HepG2 (cell line): ENCODE results near the gene SRSF1. TPM values are rescaled to one million over a fixed set of nuclear protein-coding genes. Genes with fewer than 3 reads are reported as not detected.

ENCODE experiments used
- DRAP1 ChIP-seq: IDR thresholded peaks from 2 replicates; pipeline ENCODE4 v1.6.1; 2016; ENCODE audit warnings: missing genetic modification reagents, missing compliant biosample characterization
- GPBP1L1 ChIP-seq: sonication (generic); formaldehyde crosslinking; IDR thresholded peaks from 2 replicates; pipeline ENCODE4 v1.5.0; 2020; ENCODE audit warnings: mild to moderate bottlenecking, missing genetic modification reagents
- KDM5A ChIP-seq: fragments of 200-600 bp; sonication (generic); IDR thresholded peaks from 2 replicates; pipeline ENCODE4 v1.7.0; 2018; ENCODE audit warnings: antibody characterized with exemption, mild to moderate bottlenecking, low read length, borderline replicate concordance
- MIXL1 ChIP-seq: IDR thresholded peaks from 2 replicates; pipeline ENCODE4 v1.6.1; 2016
- MTA3 ChIP-seq: sonication (generic); formaldehyde crosslinking; IDR thresholded peaks from 2 replicates; pipeline ENCODE4 v1.4.0; 2020; ENCODE audit warnings: missing genetic modification reagents
- NFATC3 ChIP-seq: sonication (generic); formaldehyde crosslinking; IDR thresholded peaks from 2 replicates; pipeline ENCODE4 v1.5.1; 2020; ENCODE audit warnings: mild to moderate bottlenecking, missing genetic modification reagents
- RXRB ChIP-seq: IDR thresholded peaks from 2 replicates; pipeline ENCODE4 v1.6.1; 2016; ENCODE audit warnings: borderline replicate concordance, missing genetic modification reagents, missing compliant biosample characterization
- SP5 ChIP-seq: IDR thresholded peaks from 2 replicates; pipeline ENCODE4 v1.6.1; 2016; ENCODE audit warnings: low read depth, borderline replicate concordance
- SRSF4 ChIP-seq: fragments of 200-400 bp; formaldehyde crosslinking; IDR thresholded peaks from one replicate; pipeline ENCODE4 v1.6.1; 2018; ENCODE audit warnings: mild to moderate bottlenecking, low read depth, low read length, moderate library complexity; ENCODE audit not compliant: poor library complexity, severe bottlenecking
- ZNF12 ChIP-seq: sonication (generic); formaldehyde crosslinking; IDR thresholded peaks from 2 replicates; pipeline ENCODE4 v1.5.0; 2020; ENCODE audit warnings: missing genetic modification reagents
- polyA plus RNA-seq, 8 experiments: library from polyadenylated mRNA; depleted of rRNA in 3 of 8; stranded (reverse) in 7 of 8; unstranded in 1 of 8; fragments of >200 nt; fragmentation: Illumina TruSeq in 4 of 8; extraction: Trizol in 4 of 8; gene quantifications; 2 replicates each; pipeline versions ENCODE4 v1.2.1 to v1.2.3, GENCODE V29; 2011 to 2016; ENCODE audit warnings: low read depth in 4 of 8, missing spikeins in 1 of 8, mixed read lengths in 1 of 8; ENCODE audit not compliant: insufficient read depth in 1 of 8
- total RNA-seq, 5 experiments: library from RNA; depleted of rRNA; stranded (reverse); fragments of >200 nt; fragmentation: Illumina TruSeq; extraction: Trizol; gene quantifications; 2 replicates each; pipeline ENCODE4 v1.2.3, GENCODE V29; 2016; ENCODE audit warnings: low read depth in 1 of 5
- TF ChIP-seq, protein P1 (sequence below): sonication (generic); formaldehyde crosslinking; IDR thresholded peaks from 2 replicates; pipeline ENCODE4 v1.5.0; 2020; ENCODE audit warnings: mild to moderate bottlenecking, missing genetic modification reagents, moderate library complexity
- TF ChIP-seq, protein P2 (sequence below): sonication (generic); formaldehyde crosslinking; IDR thresholded peaks from 2 replicates; pipeline ENCODE4 v1.5.0; 2020; ENCODE audit warnings: missing genetic modification reagents
- TF ChIP-seq, protein P3 (sequence below): sonication (generic); formaldehyde crosslinking; IDR thresholded peaks from 2 replicates; pipeline ENCODE4 v1.5.0; 2020; ENCODE audit warnings: mild to moderate bottlenecking, missing genetic modification reagents

Gene SRSF1
- total and polyA plus RNA-seq, 2 of the 13 experiments (the other 11 are each of a cell fraction or from before 2014, with no cell fraction given), result 142 to 445 TPM

DNA sequence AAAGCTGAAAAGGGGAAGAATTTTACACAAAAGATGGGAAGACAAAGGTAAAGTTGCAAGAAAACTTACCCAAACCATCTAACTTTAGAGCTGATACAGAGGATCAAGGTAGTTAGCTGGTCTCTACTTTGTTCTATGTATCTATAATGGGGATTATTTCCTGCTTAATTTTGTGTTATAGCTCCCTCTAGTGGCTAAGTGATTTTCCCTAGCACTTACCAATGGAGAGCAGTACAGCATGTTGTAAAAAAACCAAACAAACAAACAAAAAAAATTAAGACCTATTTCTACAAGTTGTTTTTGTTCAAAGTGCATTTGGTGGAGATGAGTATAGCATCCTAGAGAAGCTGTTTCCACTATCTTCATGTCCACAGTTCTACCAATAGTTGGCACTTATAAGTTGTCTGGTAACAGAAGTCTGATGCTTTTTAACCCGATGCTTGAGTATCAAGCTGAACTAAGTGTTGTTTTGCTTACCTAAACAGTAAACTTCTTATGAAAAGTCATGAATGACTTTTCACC lies 7.5 kb downstream of the SRSF1 start (continued):
- TF ChIP-seq DRAP1 (CRISPR knock-in tag) (0 out of 2 replicates have a peak, but pooled peaks have one; percentile 16), ZNF12 (CRISPR knock-in tag) (no peak), SRSF4 (peak; percentile 65), KDM5A (0 out of 2 replicates have a peak, but pooled peaks have one; percentile 22), MIXL1 (CRISPR knock-in tag) (peak; percentile 50; the same call in 1 of the 2 replicates), NFATC3 (no peak), MTA3 (no peak), GPBP1L1 (no peak), RXRB (CRISPR knock-in tag) (0 out of 2 replicates have a peak, but pooled peaks have one; percentile 27), SP5 (CRISPR knock-in tag) (no peak)
- TF ChIP-seq, protein P1, sequence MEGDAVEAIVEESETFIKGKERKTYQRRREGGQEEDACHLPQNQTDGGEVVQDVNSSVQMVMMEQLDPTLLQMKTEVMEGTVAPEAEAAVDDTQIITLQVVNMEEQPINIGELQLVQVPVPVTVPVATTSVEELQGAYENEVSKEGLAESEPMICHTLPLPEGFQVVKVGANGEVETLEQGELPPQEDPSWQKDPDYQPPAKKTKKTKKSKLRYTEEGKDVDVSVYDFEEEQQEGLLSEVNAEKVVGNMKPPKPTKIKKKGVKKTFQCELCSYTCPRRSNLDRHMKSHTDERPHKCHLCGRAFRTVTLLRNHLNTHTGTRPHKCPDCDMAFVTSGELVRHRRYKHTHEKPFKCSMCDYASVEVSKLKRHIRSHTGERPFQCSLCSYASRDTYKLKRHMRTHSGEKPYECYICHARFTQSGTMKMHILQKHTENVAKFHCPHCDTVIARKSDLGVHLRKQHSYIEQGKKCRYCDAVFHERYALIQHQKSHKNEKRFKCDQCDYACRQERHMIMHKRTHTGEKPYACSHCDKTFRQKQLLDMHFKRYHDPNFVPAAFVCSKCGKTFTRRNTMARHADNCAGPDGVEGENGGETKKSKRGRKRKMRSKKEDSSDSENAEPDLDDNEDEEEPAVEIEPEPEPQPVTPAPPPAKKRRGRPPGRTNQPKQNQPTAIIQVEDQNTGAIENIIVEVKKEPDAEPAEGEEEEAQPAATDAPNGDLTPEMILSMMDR (CRISPR knock-in tag), result peak; percentile 81
- TF ChIP-seq, protein P2, sequence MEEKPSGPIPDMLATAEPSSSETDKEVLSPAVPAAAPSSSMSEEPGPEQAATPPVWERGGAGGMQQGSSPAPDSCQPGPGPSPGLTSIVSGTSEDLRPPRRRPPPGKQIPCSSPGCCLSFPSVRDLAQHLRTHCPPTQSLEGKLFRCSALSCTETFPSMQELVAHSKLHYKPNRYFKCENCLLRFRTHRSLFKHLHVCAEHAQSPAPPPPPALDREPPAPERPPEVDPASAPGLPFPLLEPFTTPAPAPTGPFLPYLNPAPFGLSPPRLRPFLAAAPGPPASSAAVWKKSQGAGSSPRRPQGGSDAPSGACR (CRISPR knock-in tag), result no peak
- TF ChIP-seq, protein P3, sequence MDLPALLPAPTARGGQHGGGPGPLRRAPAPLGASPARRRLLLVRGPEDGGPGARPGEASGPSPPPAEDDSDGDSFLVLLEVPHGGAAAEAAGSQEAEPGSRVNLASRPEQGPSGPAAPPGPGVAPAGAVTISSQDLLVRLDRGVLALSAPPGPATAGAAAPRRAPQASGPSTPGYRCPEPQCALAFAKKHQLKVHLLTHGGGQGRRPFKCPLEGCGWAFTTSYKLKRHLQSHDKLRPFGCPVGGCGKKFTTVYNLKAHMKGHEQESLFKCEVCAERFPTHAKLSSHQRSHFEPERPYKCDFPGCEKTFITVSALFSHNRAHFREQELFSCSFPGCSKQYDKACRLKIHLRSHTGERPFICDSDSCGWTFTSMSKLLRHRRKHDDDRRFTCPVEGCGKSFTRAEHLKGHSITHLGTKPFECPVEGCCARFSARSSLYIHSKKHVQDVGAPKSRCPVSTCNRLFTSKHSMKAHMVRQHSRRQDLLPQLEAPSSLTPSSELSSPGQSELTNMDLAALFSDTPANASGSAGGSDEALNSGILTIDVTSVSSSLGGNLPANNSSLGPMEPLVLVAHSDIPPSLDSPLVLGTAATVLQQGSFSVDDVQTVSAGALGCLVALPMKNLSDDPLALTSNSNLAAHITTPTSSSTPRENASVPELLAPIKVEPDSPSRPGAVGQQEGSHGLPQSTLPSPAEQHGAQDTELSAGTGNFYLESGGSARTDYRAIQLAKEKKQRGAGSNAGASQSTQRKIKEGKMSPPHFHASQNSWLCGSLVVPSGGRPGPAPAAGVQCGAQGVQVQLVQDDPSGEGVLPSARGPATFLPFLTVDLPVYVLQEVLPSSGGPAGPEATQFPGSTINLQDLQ (CRISPR knock-in tag), result no peak
- TF ChIP-seq, all 625 proteins: peak for 25
